ENCODE data around the gene DNAH10.

Gene DNAH10, protein sequence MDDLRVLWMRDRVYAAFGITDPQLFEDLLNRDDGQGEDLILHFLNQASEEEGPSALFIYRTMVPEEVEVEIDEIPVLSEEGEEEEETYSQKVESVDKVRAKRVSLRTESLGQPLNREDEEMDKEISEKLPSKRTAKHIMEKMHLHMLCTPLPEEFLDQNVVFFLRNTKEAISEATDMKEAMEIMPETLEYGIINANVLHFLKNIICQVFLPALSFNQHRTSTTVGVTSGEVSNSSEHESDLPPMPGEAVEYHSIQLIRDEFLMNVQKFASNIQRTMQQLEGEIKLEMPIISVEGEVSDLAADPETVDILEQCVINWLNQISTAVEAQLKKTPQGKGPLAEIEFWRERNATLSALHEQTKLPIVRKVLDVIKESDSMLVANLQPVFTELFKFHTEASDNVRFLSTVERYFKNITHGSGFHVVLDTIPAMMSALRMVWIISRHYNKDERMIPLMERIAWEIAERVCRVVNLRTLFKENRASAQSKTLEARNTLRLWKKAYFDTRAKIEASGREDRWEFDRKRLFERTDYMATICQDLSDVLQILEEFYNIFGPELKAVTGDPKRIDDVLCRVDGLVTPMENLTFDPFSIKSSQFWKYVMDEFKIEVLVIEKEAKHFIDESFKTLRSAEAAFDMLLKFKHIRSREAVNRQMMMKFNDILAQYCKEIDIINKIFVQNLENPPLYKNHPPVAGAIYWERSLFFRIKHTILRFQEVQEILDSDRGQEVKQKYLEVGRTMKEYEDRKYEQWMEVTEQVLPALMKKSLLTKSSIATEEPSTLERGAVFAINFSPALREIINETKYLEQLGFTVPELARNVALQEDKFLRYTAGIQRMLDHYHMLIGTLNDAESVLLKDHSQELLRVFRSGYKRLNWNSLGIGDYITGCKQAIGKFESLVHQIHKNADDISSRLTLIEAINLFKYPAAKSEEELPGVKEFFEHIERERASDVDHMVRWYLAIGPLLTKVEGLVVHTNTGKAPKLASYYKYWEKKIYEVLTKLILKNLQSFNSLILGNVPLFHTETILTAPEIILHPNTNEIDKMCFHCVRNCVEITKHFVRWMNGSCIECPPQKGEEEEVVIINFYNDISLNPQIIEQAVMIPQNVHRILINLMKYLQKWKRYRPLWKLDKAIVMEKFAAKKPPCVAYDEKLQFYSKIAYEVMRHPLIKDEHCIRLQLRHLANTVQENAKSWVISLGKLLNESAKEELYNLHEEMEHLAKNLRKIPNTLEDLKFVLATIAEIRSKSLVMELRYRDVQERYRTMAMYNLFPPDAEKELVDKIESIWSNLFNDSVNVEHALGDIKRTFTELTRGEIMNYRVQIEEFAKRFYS (N-terminal part only)

DNA sequence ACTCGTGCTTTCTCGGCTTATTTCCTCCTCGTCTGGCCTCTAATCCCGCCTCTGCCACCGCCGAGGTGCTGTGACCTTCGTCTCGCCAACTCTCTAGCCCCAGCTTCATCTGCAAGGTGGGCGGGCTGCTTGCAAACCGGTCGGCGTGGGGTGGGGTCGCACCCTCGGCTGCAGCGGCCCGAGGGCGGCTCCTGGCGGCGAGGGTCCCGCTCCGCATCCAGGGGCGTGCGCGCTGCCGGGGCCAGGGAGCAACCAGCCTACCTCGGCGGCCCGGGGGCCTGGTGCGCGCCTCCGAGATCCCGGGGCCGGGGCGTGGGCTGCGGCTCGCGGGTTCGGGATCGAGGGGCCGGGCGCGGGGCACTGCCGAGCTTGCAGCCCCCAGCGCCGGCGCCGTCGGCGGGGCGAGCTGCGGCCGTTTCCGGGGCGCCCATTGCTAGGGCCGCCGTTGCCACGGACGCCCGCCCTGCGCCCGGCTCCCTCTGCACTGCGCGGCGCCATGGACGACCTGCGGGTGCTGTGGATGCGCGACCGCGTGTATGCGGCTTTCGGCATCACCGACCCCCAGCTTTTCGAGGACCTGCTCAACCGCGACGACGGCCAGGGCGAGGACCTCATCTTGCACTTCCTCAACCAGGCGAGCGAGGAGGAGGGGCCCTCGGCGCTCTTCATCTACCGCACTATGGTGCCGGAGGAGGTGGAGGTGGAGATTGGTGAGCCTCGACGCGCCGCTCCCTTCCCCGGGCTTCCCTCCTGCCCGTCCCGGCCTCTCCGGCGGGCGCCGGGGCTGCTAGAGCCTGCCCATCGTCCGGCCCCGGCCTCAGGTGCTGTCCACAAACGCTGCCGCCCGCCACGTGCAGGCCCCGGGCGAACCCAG, at the start of gene DNAH10:
Gene DNAH10 (plus strand): TSS at position 461 of the 874 bp plus-strand sequence. CDS start 36 bp downstream, at position 497.
- Histone ChIP-seq H3K4me3 (ENCODE audit: insufficient read depth, low read length, poor library complexity, severe bottlenecking) (peak within 1 kb of the TSS; percentile 34), H4K20me1 (ENCODE audit: low read depth, low read length) (0 out of 2 replicates have a peak, but pooled peaks cover 4% of the 10 kb centered on the region), H3K27me3 (ENCODE audit: low read length) (no peaks in the 10 kb centered on the region), H2AFZ (ENCODE audit: low read depth, low read length, severe bottlenecking) (no peak within 1 kb of the TSS), H3K9me2 (replicated peaks; ENCODE audit: insufficient read depth, low read length) (no peaks in the 10 kb centered on the region), H3K27ac (ENCODE audit: low read depth, low read length) (no peak within 1 kb of the TSS), H3K9ac (ENCODE audit: low read length) (peak within 1 kb of the TSS; percentile 32), H3K36me3 (ENCODE audit: low read length) (peaks cover 4% of the 10 kb centered on the region; the same call in 1 of the 2 replicates), H3K4me2 (ENCODE audit: low read depth, low read length, poor library complexity, severe bottlenecking) (peak within 1 kb of the TSS; percentile 45), H3F3A (ENCODE audit: insufficient read depth) (0 out of 2 replicates have a peak, but pooled peaks cover 4% of the 10 kb centered on the region), H3K79me2 (ENCODE audit: insufficient read depth, low read length) (no peaks in the 10 kb centered on the region), H3K9me3 (ENCODE audit: insufficient read depth, low read length) (no peaks in the 10 kb centered on the region)
- no peak for TF ChIP-seq EZH2phosphoT487 (conservative IDR thresholded peaks at IDR 0.05; ENCODE audit: low read length)
- TF ChIP-seq, protein P1, sequence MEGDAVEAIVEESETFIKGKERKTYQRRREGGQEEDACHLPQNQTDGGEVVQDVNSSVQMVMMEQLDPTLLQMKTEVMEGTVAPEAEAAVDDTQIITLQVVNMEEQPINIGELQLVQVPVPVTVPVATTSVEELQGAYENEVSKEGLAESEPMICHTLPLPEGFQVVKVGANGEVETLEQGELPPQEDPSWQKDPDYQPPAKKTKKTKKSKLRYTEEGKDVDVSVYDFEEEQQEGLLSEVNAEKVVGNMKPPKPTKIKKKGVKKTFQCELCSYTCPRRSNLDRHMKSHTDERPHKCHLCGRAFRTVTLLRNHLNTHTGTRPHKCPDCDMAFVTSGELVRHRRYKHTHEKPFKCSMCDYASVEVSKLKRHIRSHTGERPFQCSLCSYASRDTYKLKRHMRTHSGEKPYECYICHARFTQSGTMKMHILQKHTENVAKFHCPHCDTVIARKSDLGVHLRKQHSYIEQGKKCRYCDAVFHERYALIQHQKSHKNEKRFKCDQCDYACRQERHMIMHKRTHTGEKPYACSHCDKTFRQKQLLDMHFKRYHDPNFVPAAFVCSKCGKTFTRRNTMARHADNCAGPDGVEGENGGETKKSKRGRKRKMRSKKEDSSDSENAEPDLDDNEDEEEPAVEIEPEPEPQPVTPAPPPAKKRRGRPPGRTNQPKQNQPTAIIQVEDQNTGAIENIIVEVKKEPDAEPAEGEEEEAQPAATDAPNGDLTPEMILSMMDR (IDR thresholded peaks at IDR 0.05; ENCODE audit: insufficient read depth, low read length, poor library complexity, severe bottlenecking), result peak; percentile 25

GRCh38 chr12:123712780-123713319, 49.3 kb upstream of the DNAH10 start:
- H3K9me3 ChIP-seq (ENCODE audit: insufficient read depth, low read length), result no peaks in the 10 kb centered on the region
- H4K20me1 ChIP-seq (ENCODE audit: low read depth, low read length), result no peaks in the 10 kb centered on the region
- no peaks in the 10 kb centered on the region for H3K27me3 ChIP-seq (ENCODE audit: low read length)
- no peaks in the 10 kb centered on the region for H3K36me3 ChIP-seq (ENCODE audit: low read length)
- H3K4me3 ChIP-seq (ENCODE audit: insufficient read depth, low read length, poor library complexity, severe bottlenecking), result peak overlapping the region; percentile 98
- H3K79me2 ChIP-seq (ENCODE audit: insufficient read depth, low read length), result peaks cover 39% of the 10 kb centered on the region
- H3K27ac ChIP-seq (ENCODE audit: low read depth, low read length), result peak overlapping the region; percentile 28; the same call in 1 of the 2 replicates
- H2AFZ ChIP-seq (ENCODE audit: low read depth, low read length, severe bottlenecking), result peak overlapping the region; percentile 85
- peak overlapping the region; percentile 94 for H3K9ac ChIP-seq (ENCODE audit: low read length)
- no peaks in the 10 kb centered on the region for H3K9me2 ChIP-seq (replicated peaks; ENCODE audit: insufficient read depth, low read length)
- peak overlapping the region; percentile 79 for H3K4me2 ChIP-seq (ENCODE audit: low read depth, low read length, poor library complexity, severe bottlenecking)
- TF ChIP-seq EZH2phosphoT487 (conservative IDR thresholded peaks at IDR 0.05; ENCODE audit: low read length), result no peak
- TF ChIP-seq, protein P1 (IDR thresholded peaks at IDR 0.05; ENCODE audit: insufficient read depth, low read length, poor library complexity, severe bottlenecking), result no peak
- H3F3A ChIP-seq (ENCODE audit: insufficient read depth), result peaks cover 6% of the 10 kb centered on the region; the same call in 1 of the 2 replicates

All from SU-DHL-6 (cell line).